ENCODE data around the gene SAFB. TPM values are rescaled to one million over a fixed set of nuclear protein-coding genes. Genes with fewer than 3 reads are reported as not detected.

Gene SAFB
- total RNA-seq, 1 experiment from 2014 or later: 143 TPM

DNA sequence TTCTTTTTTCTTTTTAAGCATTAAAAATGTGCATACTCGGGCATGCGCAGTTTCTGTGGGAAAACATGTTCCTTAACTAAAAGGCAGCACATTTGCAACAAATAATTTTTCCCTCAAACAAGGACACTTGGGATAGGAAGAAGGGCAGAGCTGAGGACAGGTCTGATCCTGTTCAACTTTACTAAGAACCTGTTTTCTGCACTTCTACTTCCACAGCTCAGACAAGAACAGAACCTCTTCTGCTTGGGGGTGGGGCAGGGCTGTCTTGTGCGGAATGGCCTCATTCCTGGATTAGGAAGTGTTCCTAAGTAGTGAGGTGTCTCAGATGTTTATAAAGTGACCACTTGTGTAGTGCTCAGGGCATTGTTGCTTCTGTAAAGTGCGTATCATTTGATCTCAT lies 18.3 kb downstream of the SAFB start:
- ChIA-PET CTCF (no interaction called here), POLR2A (no interaction called here), RAD21 (ENCODE audit: low non-redundant PET in 1 of 2, low total read pairs in 2 of 2, uncharacterized antibody in 2 of 2, unreplicated experiment in 2 of 2) (no interaction called here)
- H3K27me3 ChIP-seq (ENCODE audit: insufficient read depth, low read length): no peaks in the 10 kb centered on the region
- H3K9me2 ChIP-seq (ENCODE audit: insufficient read depth): no peaks in the 10 kb centered on the region
- peaks cover 27 to 43% of the 10 kb centered on the region in 2 experiments; a peak in 3 of 4 replicates for H3K36me3 ChIP-seq (ENCODE audit: control insufficient read depth in 1 of 2, insufficient read depth in 2 of 2, low read length in 2 of 2)
- H3K9me3 ChIP-seq (ENCODE audit: control insufficient read depth in 1 of 2, insufficient read depth in 1 of 2, low read depth in 1 of 2, low read length in 2 of 2): no peaks in the 10 kb centered on the region
- intact Hi-C loops (cut with micrococcal nuclease): no loop called here
- no peak overlapping the region for H3K27ac ChIP-seq (ENCODE audit: low read depth, low read length)
- BruUV-seq (replicated peaks): no TSS peak
- H3K9ac ChIP-seq (ENCODE audit: low read length): no peak overlapping the region
- TF ChIP-seq SP1 (IDR thresholded peaks at IDR 0.05; ENCODE audit: low read depth) (no peak), EZH2 (IDR thresholded peaks at IDR 0.05) (no peak)
- H3K4me3 ChIP-seq (replicated peaks in 1 of 2; ENCODE audit: low read depth in 1 of 2, low read length in 2 of 2): no peak overlapping the region
- ATAC-seq (no peak), DNase-seq (ENCODE audit: low read depth, low spot score) (no peak)
- peaks cover 37% of the 10 kb centered on the region; the same call in 1 of the 2 replicates for H4K20me1 ChIP-seq (ENCODE audit: insufficient read depth)
- H3K4me2 ChIP-seq (ENCODE audit: low read length): no peak overlapping the region
- H3K79me2 ChIP-seq (ENCODE audit: insufficient read depth, low read length): peaks cover 100% of the 10 kb centered on the region
- no peak overlapping the region for H2AFZ ChIP-seq (ENCODE audit: low read depth, low read length, poor library complexity, severe bottlenecking)
- no peaks in the 10 kb centered on the region for H3K4me1 ChIP-seq (ENCODE audit: control insufficient read depth in 1 of 2, insufficient read depth in 2 of 2, low read length in 2 of 2)

DNA sequence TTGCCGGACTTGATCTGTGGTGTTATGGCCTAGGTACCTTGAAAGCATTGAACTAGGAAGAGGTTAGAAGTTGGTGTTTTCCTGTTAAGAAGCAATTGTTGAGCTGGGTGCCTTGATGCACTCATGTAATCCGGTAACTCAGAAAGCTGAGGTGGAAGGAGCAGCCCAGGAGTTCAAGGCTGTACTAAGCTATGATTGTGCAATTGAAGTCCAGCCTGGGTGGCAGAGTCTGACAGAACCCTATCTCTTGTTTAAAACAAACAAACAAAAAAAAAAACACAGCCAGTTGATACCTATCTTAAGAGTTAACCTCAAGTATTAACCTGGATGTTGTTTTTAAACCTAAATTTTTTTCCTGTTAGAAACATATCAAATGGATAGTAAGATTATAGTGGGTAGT lies 19.3 kb downstream of the SAFB start:
- H3K4me2 ChIP-seq (ENCODE audit: low read length): no peak overlapping the region
- ATAC-seq (no peak), DNase-seq (ENCODE audit: low read depth, low spot score) (no peak)
- RAD21 ChIA-PET (ENCODE audit: low non-redundant PET in 1 of 2, low total read pairs in 2 of 2, uncharacterized antibody in 2 of 2, unreplicated experiment in 2 of 2): no interaction called here
- no peak overlapping the region for H3K27ac ChIP-seq (ENCODE audit: low read depth, low read length)
- H3K79me2 ChIP-seq (ENCODE audit: insufficient read depth, low read length): peaks cover 100% of the 10 kb centered on the region
- no peaks in the 10 kb centered on the region for H3K9me2 ChIP-seq (ENCODE audit: insufficient read depth)
- H3K4me3 ChIP-seq (replicated peaks in 1 of 2; ENCODE audit: low read depth in 1 of 2, low read length in 2 of 2): no peak overlapping the region
- H3K27me3 ChIP-seq (ENCODE audit: insufficient read depth, low read length): no peaks in the 10 kb centered on the region
- no TSS peak for BruUV-seq (replicated peaks)
- no peak overlapping the region for H3K9ac ChIP-seq (ENCODE audit: low read length)
- H4K20me1 ChIP-seq (ENCODE audit: insufficient read depth): peaks cover 33% of the 10 kb centered on the region; the same call in 1 of the 2 replicates
- H2AFZ ChIP-seq (ENCODE audit: low read depth, low read length, poor library complexity, severe bottlenecking): no peak overlapping the region
- no peaks in the 10 kb centered on the region for H3K9me3 ChIP-seq (ENCODE audit: control insufficient read depth in 1 of 2, insufficient read depth in 1 of 2, low read depth in 1 of 2, low read length in 2 of 2)
- no peaks in the 10 kb centered on the region for H3K4me1 ChIP-seq (ENCODE audit: control insufficient read depth in 1 of 2, insufficient read depth in 2 of 2, low read length in 2 of 2)
- POLR2A ChIA-PET: no interaction called here
- H3K36me3 ChIP-seq (ENCODE audit: control insufficient read depth in 1 of 2, insufficient read depth in 2 of 2, low read length in 2 of 2): peaks cover 37 to 54% of the 10 kb centered on the region in 2 experiments; a peak in 3 of 4 replicates
- CTCF ChIA-PET: no interaction called here
- intact Hi-C loops (cut with micrococcal nuclease): no loop called here
- TF ChIP-seq POLR2AphosphoS5 (IDR thresholded peaks at IDR 0.05; ENCODE audit: low read depth, low read length) (no peak), POLR2A (IDR thresholded peaks at IDR 0.05; ENCODE audit: borderline replicate concordance, extremely low read depth, insufficient read depth, insufficient read length) (no peak), CBX3 (IDR thresholded peaks at IDR 0.05; ENCODE audit: low read depth) (no peak), TCF7L2 (IDR thresholded peaks at IDR 0.05; ENCODE audit: borderline replicate concordance, extremely low read depth, insufficient read depth, insufficient read length) (no peak), SRF (IDR thresholded peaks at IDR 0.05; ENCODE audit: low read depth) (no peak), ZFX (IDR thresholded peaks at IDR 0.05) (no peak), SP1 (IDR thresholded peaks at IDR 0.05; ENCODE audit: low read depth) (no peak), EZH2phosphoT487 (IDR thresholded peaks at IDR 0.05; ENCODE audit: borderline replicate concordance) (no peak), EGR1 (IDR thresholded peaks at IDR 0.05; ENCODE audit: low read depth) (no peak)
- TF ChIP-seq, protein P1, sequence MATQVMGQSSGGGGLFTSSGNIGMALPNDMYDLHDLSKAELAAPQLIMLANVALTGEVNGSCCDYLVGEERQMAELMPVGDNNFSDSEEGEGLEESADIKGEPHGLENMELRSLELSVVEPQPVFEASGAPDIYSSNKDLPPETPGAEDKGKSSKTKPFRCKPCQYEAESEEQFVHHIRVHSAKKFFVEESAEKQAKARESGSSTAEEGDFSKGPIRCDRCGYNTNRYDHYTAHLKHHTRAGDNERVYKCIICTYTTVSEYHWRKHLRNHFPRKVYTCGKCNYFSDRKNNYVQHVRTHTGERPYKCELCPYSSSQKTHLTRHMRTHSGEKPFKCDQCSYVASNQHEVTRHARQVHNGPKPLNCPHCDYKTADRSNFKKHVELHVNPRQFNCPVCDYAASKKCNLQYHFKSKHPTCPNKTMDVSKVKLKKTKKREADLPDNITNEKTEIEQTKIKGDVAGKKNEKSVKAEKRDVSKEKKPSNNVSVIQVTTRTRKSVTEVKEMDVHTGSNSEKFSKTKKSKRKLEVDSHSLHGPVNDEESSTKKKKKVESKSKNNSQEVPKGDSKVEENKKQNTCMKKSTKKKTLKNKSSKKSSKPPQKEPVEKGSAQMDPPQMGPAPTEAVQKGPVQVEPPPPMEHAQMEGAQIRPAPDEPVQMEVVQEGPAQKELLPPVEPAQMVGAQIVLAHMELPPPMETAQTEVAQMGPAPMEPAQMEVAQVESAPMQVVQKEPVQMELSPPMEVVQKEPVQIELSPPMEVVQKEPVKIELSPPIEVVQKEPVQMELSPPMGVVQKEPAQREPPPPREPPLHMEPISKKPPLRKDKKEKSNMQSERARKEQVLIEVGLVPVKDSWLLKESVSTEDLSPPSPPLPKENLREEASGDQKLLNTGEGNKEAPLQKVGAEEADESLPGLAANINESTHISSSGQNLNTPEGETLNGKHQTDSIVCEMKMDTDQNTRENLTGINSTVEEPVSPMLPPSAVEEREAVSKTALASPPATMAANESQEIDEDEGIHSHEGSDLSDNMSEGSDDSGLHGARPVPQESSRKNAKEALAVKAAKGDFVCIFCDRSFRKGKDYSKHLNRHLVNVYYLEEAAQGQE (IDR thresholded peaks at IDR 0.05; ENCODE audit: low read depth): no peak
- TF ChIP-seq, protein P2, sequence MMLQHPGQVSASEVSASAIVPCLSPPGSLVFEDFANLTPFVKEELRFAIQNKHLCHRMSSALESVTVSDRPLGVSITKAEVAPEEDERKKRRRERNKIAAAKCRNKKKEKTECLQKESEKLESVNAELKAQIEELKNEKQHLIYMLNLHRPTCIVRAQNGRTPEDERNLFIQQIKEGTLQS (IDR thresholded peaks at IDR 0.05): no peak
- TF ChIP-seq, protein P3, sequence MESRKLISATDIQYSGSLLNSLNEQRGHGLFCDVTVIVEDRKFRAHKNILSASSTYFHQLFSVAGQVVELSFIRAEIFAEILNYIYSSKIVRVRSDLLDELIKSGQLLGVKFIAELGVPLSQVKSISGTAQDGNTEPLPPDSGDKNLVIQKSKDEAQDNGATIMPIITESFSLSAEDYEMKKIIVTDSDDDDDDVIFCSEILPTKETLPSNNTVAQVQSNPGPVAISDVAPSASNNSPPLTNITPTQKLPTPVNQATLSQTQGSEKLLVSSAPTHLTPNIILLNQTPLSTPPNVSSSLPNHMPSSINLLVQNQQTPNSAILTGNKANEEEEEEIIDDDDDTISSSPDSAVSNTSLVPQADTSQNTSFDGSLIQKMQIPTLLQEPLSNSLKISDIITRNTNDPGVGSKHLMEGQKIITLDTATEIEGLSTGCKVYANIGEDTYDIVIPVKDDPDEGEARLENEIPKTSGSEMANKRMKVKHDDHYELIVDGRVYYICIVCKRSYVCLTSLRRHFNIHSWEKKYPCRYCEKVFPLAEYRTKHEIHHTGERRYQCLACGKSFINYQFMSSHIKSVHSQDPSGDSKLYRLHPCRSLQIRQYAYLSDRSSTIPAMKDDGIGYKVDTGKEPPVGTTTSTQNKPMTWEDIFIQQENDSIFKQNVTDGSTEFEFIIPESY (IDR thresholded peaks at IDR 0.05; ENCODE audit: extremely low read depth, insufficient replicate concordance, low read length): no peak
